GM12891 (cell line): ENCODE results near the gene MSTN.
A peak's percentile ranks its signal among the peaks of the same experiment; 100 is the strongest.
"Not testable (repeated sequence)": the region's sequence is repeated elsewhere in the genome, so short reads cannot be mapped to it uniquely, and the experiment has no call there.

Experiments used
- DNase-seq: peaks from one replicate; pipeline ENCODE4 v3.0.0; 2011; ENCODE audit warnings: low spot score; ENCODE audit not compliant: insufficient read length
- FAIRE-seq: peaks from 2 replicates; lab custom pipeline; 2011; peaks lifted over from hg19 to GRCh38; lab: Jason Lieb, UNC
- PAX5 ChIP-seq: IDR thresholded peaks from 2 replicates; pipeline ENCODE4 v1.6.1; 2011; ENCODE audit warnings: low read length, moderate library complexity, mild to moderate bottlenecking; ENCODE audit not compliant: insufficient read depth, severe bottlenecking
- POLR2A ChIP-seq: IDR thresholded peaks from 2 replicates; pipeline ENCODE4 v1.6.1; 2011; ENCODE audit warnings: low read depth, low read length, control low read depth
- POLR2AphosphoS5 ChIP-seq: IDR thresholded peaks from 2 replicates; pipeline ENCODE4 v1.6.1; 2011; ENCODE audit warnings: low read depth, low read length, control low read depth
- POU2F2 ChIP-seq: IDR thresholded peaks from 2 replicates; pipeline ENCODE4 v1.6.1; 2011; ENCODE audit warnings: low read depth, mild to moderate bottlenecking, control low read depth, low read length, moderate library complexity
- SPI1 ChIP-seq: IDR thresholded peaks from 2 replicates; pipeline ENCODE4 v1.6.1; 2011; ENCODE audit warnings: low read depth, low read length, control low read depth
- TAF1 ChIP-seq: IDR thresholded peaks from 2 replicates; pipeline ENCODE4 v1.6.1; 2011; ENCODE audit warnings: low read depth, low read length, control low read depth

The MSTN gene

GRCh38 chr2:190036071-190036470 lies 26.5 kb downstream of the MSTN start:
- no peak for TF ChIP-seq POU2F2
- TF ChIP-seq POLR2A, result no peak
- no peak for TF ChIP-seq TAF1
- TF ChIP-seq POLR2AphosphoS5, result no peak
- no peak for TF ChIP-seq PAX5
- no peak for TF ChIP-seq SPI1
- no peak for DNase-seq
- no peak for FAIRE-seq

DNA sequence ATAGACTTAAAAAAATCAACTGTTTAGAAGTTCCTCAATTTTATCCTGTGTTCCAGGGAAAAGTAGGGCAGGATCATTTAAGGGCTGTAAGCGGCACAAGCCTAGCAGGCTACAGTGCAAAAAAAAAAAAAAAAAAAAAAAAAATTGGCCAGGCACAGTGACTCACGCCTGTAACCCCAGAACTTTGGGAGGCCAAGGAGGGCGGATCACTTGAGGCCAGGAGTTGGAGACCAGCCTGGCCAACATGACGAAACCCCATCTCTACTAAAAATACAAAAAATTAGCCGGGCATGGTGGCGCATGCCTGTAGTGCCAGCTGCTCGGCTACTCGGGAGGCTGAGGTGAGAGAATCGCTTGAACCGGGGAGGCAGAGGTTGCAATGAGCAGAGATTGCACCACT lies 28.1 kb downstream of the MSTN start:
- FAIRE-seq, DNase-seq: not testable (repeated sequence)

DNA sequence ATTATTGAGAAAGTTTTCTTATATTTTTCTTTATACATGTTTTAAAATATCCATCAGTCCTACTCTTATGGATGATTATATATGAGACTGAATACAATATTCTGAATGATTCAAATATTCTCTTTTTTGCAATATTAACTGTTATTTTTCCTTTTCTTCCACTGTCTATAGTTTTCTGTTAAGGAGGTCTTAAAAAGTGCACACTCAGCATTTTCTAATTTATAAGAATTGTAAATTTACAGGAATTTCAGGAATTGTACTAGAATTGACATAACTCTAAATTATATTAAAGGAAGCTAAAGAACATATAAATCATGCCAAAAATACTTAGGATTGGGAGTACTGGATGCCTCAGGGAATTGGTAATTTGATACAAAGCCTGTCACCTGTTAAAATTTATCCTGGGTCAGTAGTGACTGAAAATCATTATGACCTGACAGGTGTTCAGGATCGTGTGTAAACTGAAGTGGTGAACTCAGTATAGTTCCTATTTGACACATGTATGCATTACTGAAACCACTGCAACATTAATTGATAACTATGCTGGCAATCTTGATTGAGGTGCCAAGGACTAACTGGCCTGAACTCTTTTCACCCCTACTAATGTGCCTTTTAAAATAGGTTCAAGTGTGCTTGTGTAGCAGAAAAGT lies 30.4 kb downstream of the MSTN start:
- FAIRE-seq (no peak), DNase-seq (no peak)
- no peak for TF ChIP-seq POLR2A
- no peak for TF ChIP-seq POU2F2
- no peak for TF ChIP-seq TAF1
- TF ChIP-seq PAX5, result no peak
- TF ChIP-seq POLR2AphosphoS5, result no peak
- TF ChIP-seq SPI1, result no peak

DNA sequence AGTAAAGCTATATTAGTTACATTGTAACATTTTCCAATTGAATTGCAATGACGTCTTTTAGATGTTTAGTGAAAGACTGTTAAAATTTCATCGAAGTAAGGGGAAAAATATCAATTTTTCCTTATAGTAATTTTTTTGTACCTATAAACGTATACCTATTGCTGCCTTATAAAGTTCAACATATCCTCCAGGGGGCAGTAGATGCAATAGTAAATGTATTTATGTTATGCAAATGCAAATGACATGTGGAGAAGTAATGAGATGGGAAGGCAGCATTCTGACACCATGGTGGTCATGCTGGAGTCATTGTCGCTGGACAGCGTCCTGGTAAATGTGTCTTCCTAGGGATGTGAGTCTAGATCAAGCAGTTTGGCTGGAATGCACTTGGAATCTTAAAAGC lies 38.7 kb downstream of the MSTN start:
- DNase-seq, result no peak
- FAIRE-seq, result peak; percentile 5
- TF ChIP-seq PAX5 (no peak), POLR2A (no peak), TAF1 (no peak), POU2F2 (peak; percentile 20; the same call in 1 of the 2 replicates), SPI1 (no peak), POLR2AphosphoS5 (no peak)

DNA sequence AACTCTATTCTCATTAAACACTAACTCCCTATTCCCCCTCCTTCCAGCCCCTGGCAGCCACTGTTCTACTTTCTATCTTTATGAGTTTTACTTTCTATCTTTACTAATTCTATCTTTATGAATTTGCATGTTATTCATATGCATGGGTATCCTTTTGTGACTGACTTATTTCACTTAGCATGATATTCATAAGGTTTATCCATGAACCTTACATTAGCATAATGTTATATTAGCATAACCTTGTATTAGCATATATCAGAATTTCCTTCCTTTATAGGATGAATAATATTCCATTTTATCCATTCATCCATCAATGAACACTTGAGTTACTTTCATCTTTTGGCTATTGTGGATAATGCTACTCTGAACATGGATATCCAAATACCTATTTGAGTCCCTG lies 41.8 kb downstream of the MSTN start:
- no peak for DNase-seq
- no peak for FAIRE-seq
- TF ChIP-seq POLR2A (no peak), POU2F2 (no peak), PAX5 (no peak), POLR2AphosphoS5 (no peak), TAF1 (no peak), SPI1 (no peak)

DNA sequence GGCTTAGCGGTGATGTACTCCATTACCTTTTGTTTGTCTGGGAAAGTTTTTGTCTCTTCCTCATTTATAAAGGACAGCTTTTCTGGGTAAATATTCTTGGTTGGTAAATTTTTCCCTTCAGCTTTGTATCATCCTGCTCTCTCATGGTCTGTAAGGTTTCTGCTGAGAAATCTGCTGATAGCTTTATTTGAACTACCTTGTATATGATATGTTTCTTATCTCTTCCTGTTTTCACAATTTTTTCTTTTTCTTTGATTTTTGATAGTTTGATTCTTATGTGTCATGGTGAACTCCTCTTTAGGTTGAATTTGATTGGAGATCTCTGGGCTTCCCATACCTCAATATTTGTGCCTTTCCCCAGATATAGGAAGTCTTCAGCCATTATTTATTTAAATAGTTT lies 44.7 kb downstream of the MSTN start:
- TF ChIP-seq POLR2AphosphoS5, result no peak
- no peak for DNase-seq
- no peak for FAIRE-seq

GRCh38 chr2:190015969-190016368 lies 46.6 kb downstream of the MSTN start:
- not testable (repeated sequence) for DNase-seq, FAIRE-seq
